Tibial nerve (tissue), 4 donors: ENCODE data around the gene ADAP1.

Source experiments
- CTCF ChIP-seq, 5 experiments: fragments of 200-600 bp in 3 of 5; fragments of 450-650 bp in 2 of 5; sonication (generic) in 3 of 5; IDR thresholded peaks; one replicate each; pipeline ENCODE4 v1.5.1; 2016 to 2019; ENCODE audit warnings: antibody characterized with exemption in 5 of 5, mild to moderate bottlenecking in 3 of 5, moderate library complexity in 2 of 5
- EP300 ChIP-seq, 2 donors: sonication (generic); formaldehyde crosslinking; IDR thresholded peaks; one replicate each; pipeline ENCODE4 v1.6.1; 2017; ENCODE audit warnings: antibody characterized with exemption in 2 of 2, mild to moderate bottlenecking in 1 of 2
- POLR2A ChIP-seq, 2 donors: fragments of 450-650 bp; IDR thresholded peaks; one replicate each; pipeline ENCODE4 v1.6.1; 2017; ENCODE audit warnings: antibody characterized with exemption in 2 of 2, mild to moderate bottlenecking in 2 of 2, moderate library complexity in 2 of 2

GRCh38 chr7:897086-897485 is 57.4 kb downstream of the ADAP1 start:
- TF ChIP-seq CTCF (IDR thresholded peaks at IDR 0.05) (no peak), EP300 (IDR thresholded peaks at IDR 0.05) (no peak), POLR2A (IDR thresholded peaks at IDR 0.05) (no peak)
